Kidney tubule cell (primary cell): ENCODE results near the gene FETUB.
"Not testable (repeated sequence)": the region's sequence is repeated elsewhere in the genome, so short reads cannot be mapped to it uniquely, and the experiment has no call there.

Source experiments
- DNase-seq: peaks from one replicate; pipeline ENCODE4 v3.0.0-alpha.2; 2018; ENCODE audit warnings: low spot score

Gene FETUB

GRCh38 chr3:186613637-186614265, 26.4 kb upstream of the FETUB start:
- DNase-seq = no peak

- no peak for DNase-seq
Measured at GRCh38 chr3:186614266-186614596, 26.0 kb upstream of the FETUB start.

GRCh38 chr3:186614597-186615483, 25.4 kb upstream of the FETUB start:
- DNase-seq = peak; percentile 77

GRCh38 chr3:186616299-186616617, 23.9 kb upstream of the FETUB start:
- no peak for DNase-seq

- peak; percentile 98 for DNase-seq
Measured at GRCh38 chr3:186617036-186617946, 22.9 kb upstream of the FETUB start.

- DNase-seq = peak; percentile 28
Measured at GRCh38 chr3:186618318-186618938, 21.8 kb upstream of the FETUB start.

- DNase-seq = no peak
Measured at GRCh38 chr3:186619787-186620212, 20.4 kb upstream of the FETUB start.

GRCh38 chr3:186620213-186621092, 19.7 kb upstream of the FETUB start:
- DNase-seq = no peak

GRCh38 chr3:186621894-186622650, 18.1 kb upstream of the FETUB start:
- no peak for DNase-seq

- no peak for DNase-seq
Measured at GRCh38 chr3:186622651-186623310, 17.4 kb upstream of the FETUB start.

- no peak for DNase-seq
Measured at GRCh38 chr3:186624598-186624997, 15.6 kb upstream of the FETUB start.

GRCh38 chr3:186625600-186626042, 14.6 kb upstream of the FETUB start:
- DNase-seq = no peak

GRCh38 chr3:186626254-186626847, 13.8 kb upstream of the FETUB start:
- no peak for DNase-seq

- DNase-seq = no peak
Measured at GRCh38 chr3:186627852-186628414, 12.3 kb upstream of the FETUB start.

GRCh38 chr3:186628756-186629155, 11.4 kb upstream of the FETUB start:
- no peak for DNase-seq

- no peak for DNase-seq
Measured at GRCh38 chr3:186630950-186631641, 9.1 kb upstream of the FETUB start.

GRCh38 chr3:186633481-186633880, 6.7 kb upstream of the FETUB start:
- DNase-seq = no peak

GRCh38 chr3:186634207-186634606, 6.0 kb upstream of the FETUB start:
- not testable (repeated sequence) for DNase-seq
